GM18870 (cell line): ENCODE data around the gene AKR1D1.
A peak's percentile ranks its signal among the peaks of the same experiment; 100 is the strongest.
"Not testable (repeated sequence)": the region's sequence is repeated elsewhere in the genome, so short reads cannot be mapped to it uniquely, and the experiment has no call there.

ENCODE experiments used
- ATAC-seq: cut with Tn5 transposase; IDR thresholded peaks from one replicate; pipeline ENCODE4 v1.9.1; 2021; ENCODE audit warnings: moderate library complexity; ENCODE audit not compliant: unreplicated experiment

The AKR1D1 gene

DNA sequence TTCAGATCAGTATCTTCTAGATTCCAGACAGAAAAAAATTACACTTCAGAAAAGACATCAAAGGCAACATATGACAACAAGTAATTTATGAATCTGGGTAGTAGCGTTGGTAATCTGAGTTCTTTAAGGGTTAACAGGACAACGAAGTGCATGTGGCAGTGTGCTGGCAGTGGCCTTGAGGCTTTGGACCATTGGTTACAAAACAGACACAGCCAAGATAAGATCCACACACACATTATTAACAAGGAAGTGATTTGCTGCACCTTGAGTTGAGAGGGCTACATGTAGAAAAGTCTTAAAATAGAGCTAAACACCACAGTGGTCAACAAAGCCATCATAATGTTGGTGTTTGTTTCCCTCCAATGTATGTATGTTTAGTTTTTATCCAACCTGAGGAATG, 40.6 kb downstream of the AKR1D1 start:
- no peak for ATAC-seq

GRCh38 chr7:138120140-138120827, 44.0 kb downstream of the AKR1D1 start:
- ATAC-seq = no peak

- no peak for ATAC-seq
Observed at GRCh38 chr7:138122162-138122561, 45.9 kb downstream of the AKR1D1 start.

DNA sequence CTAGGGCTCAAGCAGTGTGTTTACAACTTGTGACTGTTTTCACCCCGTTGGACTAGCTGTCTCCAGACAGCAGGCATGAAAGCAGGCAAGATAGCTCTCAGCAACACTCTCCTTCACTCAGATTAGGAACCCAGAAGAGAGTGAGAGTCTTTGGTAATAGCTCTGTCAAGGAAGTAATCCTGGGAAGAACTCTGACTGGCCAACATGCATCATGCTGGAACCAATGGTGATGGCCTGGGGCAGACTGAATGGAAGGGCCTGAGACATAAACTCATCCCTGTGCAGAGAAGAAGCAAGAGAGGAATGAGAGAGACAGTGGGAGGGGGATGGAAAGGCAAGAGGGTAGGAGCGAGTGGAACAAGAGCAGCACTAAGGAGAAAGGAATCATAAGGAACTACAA, 48.9 kb downstream of the AKR1D1 start:
- ATAC-seq = no peak

DNA sequence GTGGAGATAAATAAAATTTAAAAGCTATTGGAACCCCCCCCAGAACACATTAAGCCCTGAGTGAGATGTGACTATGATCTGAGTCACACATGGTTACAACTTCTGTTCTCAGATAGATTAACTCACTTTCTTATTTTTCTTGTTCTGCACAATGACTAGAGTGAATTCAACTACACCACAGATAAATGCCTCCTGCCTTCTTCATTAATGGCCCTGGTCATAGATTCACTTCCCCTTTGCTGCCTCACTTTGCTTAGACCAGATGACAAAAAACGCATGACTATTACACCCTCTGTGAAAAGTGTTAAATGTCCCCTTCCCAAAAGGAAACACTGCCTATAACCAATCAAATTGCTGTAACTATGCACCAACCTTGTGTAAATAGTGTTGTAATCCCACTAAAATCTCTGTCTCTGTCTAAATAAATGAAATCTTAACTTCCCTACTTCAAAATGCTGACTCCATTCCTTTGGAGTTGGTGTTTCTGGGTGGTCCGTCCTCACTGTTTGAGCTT, 49.4 kb downstream of the AKR1D1 start:
- ATAC-seq = peak; percentile 79

- ATAC-seq = no peak
Observed at GRCh38 chr7:138126928-138127327, 50.7 kb downstream of the AKR1D1 start.

- no peak for ATAC-seq
Observed at GRCh38 chr7:138127996-138128395, 51.7 kb downstream of the AKR1D1 start.

DNA sequence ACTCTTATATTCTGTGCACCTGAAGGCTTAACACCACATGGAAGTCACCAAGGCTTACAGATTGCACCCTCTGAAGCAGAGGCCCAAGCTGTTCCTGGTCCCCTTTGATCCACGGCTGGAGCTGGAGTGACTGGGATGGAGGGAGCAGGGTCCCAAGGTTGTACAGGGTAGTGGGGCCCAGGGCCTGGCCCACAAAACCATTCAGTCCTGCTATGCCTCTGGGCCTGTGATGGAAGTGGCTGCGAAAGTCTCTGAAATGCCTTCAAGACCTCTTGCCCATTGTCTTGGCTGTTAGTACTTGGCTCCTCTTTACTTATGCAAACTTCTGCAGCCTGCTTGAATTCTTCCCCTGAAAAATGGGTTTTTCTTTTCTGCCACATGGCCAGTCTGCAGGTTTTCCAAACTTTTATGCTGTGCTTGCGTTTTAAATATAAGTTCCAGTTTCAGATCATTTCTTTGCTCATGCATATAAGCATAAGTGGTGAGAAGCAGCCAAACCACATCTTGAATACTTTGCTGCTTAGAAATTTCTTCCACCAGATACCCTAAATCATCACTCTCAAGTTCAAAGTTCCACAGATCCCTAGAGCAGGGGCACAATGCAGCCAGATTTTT, 53.4 kb downstream of the AKR1D1 start:
- no peak for ATAC-seq

DNA sequence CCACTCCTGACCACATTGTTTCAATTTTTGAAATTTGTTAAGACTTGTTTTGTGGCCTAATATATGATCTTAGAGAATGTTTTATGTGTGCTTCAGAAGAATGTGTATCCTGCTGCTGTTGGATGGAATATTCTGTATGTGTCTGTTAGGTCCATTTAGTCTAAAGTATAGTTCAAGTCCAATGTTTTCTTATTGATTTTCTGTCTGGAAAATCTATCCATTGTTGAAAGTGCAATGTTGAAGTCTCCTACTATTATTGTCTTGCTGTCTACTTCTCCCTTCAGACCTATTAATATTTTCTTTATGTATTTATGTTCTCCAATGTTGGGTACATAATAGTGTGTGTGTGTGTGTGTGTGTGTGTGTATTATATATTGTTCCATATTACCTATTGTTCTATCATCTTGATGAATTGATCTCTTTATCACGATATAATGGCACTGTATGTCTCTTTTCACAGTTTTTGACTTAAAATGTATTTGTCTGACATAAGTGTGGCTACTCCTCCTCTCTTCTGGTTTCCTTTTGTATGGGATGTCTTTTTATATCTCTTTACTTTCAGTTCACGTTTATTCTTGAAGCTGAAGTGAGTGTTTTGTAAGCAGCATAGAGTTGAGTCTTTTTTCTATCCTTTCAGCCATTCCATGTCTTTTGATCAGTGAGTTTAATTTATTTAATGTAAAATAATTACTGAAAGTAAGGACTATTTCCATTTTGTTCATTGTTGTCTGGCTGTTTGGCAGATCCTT, 61.3 kb downstream of the AKR1D1 start:
- peak; percentile 91 for ATAC-seq

- peak; percentile 22 for ATAC-seq
Observed at GRCh38 chr7:138138244-138138643, 62.0 kb downstream of the AKR1D1 start.

DNA sequence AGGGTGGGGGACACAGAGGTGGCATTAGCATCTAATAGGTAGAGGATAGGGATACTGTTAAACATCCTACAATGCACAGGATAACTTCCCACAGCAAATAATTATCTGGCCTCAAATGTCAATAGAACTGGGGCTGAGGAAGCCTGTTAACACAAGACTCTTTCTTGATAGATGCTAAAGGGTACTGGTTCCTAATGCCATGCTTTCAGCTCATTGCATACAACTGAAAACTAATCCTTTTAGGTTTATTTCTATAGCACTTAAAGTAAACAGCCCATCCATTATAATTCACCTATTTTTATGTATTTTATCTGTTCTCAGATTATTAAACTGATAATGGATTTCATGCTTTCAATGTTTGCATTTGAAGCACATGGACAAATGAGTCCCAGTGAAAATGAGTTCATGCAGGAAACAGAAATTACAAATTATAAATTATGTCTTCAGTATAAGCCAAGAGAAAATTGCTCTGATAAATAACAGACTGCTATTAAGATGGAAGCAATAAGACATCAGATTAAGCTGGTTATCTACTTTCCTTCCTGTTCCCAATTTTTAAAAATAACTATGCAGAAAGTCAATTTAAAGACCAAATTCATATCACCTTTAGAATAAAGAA, 66.4 kb downstream of the AKR1D1 start:
- ATAC-seq = no peak

- ATAC-seq = no peak
Observed at GRCh38 chr7:138144958-138145357, 68.7 kb downstream of the AKR1D1 start.

DNA sequence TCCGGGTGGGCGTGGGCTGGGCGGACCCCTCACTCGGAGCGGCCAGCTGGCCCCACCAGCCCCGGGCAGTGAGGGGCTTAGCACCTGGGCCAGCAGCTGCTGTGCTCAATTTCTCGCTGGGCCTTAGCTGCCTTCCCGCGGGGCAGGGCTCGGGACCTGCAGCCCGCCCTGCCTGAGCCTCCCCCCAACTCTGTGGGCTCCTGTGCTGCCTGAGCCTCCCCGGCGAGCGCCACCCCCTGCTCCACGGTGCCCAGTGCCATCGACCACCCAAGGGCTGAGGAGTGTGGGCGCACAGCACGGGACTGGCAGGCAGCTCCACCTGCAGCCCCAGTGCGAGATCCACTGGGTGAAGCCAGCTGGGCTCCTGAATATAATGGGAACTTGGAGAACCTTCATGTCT, 70.0 kb downstream of the AKR1D1 start:
- ATAC-seq = not testable (repeated sequence)

DNA sequence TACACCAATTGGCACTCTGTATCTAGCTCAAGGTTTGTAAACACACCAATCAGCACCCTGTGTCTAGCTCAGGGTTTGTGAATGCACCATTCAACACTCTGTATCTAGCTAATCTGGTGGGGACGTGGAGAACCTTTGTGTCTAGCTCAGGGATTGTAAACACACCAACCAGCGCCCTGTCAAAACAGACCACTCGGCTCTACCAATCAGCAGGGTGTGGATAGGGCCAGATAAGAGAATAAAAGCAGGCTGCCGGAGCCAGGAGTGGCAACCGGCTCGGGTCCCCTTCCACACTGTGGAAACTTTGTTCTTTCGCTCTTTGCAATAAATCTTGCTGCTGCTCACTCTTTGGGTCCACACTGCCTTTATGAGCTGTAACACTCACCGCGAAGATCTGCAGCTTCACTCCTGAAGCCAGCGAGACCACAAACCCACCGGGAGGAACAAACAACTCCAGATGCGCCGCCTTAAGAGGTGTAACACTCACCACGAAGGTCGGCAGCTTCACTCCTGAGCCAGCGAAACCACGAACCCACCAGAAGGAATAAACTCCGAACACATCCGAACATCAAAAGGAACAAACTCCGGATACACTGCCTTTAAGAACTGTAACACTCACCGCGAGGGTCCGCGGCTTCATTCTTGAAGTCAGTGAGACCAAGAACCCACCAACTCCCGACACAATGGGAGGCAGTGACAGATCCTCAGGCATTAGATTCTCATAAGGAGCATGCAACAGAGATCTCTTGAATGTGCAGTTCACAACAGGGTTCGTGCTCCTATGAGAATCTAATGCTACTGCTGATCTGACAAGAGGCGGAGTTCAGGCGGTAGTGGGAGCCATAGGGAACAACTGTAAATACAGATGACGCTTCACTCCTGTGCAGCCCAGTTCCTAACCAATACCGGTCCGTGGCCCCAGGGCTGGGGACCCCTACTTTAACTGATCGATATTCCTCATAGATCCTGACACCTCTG, 70.8 kb downstream of the AKR1D1 start:
- ATAC-seq = not testable (repeated sequence)

- no peak for ATAC-seq
Observed at GRCh38 chr7:138151731-138152577, 75.7 kb downstream of the AKR1D1 start.

- no peak for ATAC-seq
Observed at GRCh38 chr7:138154661-138155060, 78.4 kb downstream of the AKR1D1 start.

GRCh38 chr7:138157702-138158101, 81.4 kb downstream of the AKR1D1 start:
- no peak for ATAC-seq

DNA sequence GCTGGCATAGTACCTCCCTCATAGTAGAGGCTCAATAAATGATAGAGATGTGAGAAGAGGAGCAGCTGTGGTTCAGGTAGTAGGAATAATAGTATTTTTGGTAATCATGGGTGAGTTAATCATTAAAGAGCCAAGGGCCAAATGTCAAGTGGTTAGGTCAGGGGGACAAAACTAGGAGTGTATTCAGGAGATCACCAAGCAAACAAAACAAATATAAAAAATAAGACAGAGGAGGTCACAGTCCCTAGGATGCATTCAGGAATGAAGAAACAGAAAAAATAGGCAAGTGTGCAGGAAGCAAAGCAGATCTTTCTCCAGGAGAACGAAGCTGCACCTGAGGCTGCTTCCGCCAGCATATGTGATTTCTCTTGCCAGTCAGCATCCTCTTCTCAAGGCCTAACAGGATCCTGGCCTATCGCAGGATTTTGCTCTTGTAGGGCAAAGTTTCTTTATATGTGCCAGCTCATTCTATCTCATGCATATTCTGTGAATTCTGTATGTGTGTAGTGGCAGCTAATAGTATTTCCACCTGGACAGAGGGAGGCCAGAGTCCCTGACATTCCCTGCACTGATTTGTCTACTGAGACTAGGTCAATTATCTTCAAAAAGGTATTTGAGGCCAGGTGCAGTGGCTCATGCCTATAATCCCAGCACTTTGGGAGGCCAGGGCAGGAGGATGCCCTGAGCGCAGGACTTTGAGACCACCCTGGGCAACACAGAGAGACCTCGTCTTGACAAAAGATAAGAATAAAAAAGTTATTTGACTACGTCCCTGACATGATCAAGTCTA, 82.7 kb downstream of the AKR1D1 start:
- ATAC-seq = no peak
